ENCODE data around the gene KRTAP10-6.

DNA sequence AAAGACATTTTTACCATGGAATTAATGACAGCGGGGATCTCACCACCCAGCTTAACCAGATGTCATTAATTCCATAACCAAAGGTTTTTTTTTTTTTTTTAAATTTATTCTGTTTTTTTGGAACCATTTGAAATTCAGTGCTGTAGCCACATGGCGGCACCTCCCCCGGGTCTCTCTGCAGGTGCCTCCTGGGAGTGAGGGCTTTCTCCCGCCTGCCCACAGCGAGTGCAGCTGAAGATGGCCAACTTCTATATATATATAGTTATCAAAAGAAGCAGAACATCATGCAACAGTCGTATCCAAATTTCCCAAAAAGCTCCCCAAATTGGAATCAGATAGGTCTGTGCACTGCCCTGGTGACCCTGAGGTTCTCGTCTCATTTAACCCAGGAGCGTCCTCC, 23.2 kb upstream of the KRTAP10-6 start:
- TF ChIP-seq POLR2A (IDR thresholded peaks at IDR 0.05) = no peak
- TF ChIP-seq, protein P1, sequence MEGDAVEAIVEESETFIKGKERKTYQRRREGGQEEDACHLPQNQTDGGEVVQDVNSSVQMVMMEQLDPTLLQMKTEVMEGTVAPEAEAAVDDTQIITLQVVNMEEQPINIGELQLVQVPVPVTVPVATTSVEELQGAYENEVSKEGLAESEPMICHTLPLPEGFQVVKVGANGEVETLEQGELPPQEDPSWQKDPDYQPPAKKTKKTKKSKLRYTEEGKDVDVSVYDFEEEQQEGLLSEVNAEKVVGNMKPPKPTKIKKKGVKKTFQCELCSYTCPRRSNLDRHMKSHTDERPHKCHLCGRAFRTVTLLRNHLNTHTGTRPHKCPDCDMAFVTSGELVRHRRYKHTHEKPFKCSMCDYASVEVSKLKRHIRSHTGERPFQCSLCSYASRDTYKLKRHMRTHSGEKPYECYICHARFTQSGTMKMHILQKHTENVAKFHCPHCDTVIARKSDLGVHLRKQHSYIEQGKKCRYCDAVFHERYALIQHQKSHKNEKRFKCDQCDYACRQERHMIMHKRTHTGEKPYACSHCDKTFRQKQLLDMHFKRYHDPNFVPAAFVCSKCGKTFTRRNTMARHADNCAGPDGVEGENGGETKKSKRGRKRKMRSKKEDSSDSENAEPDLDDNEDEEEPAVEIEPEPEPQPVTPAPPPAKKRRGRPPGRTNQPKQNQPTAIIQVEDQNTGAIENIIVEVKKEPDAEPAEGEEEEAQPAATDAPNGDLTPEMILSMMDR (IDR thresholded peaks at IDR 0.05) = no peak
